ENCODE data around the gene DHX15.
"Not testable (repeated sequence)": the region's sequence is repeated elsewhere in the genome, so short reads cannot be mapped to it uniquely, and the experiment has no call there.

The DHX15 gene

GRCh38 chr4:24513718-24514117 is 70.6 kb downstream of the DHX15 start:
- no peaks in the 10 kb centered on the region for H3K27me3 ChIP-seq (ENCODE audit: low read depth)
- H3K36me3 ChIP-seq (replicated peaks): peaks cover 16% of the 10 kb centered on the region
- H3K9me3 ChIP-seq: no peaks in the 10 kb centered on the region
- H3K4me3 ChIP-seq: no peak overlapping the region
- in situ Hi-C loops (cut with MboI; ENCODE audit: low sequenced_read_pairs): no loop called here
- no peak for DNase-seq (ENCODE audit: low spot score in 2 of 2)
- no peaks in the 10 kb centered on the region for H3K4me1 ChIP-seq

- H3K4me3 ChIP-seq: no peak overlapping the region
- H3K27me3 ChIP-seq (ENCODE audit: low read depth): no peaks in the 10 kb centered on the region
- no peaks in the 10 kb centered on the region for H3K9me3 ChIP-seq
- DNase-seq (ENCODE audit: low spot score in 2 of 2): no peak
- no peaks in the 10 kb centered on the region for H3K4me1 ChIP-seq
- in situ Hi-C loops (cut with MboI; ENCODE audit: low sequenced_read_pairs): no loop called here
- no peaks in the 10 kb centered on the region; the same call in none of the 2 replicates for H3K36me3 ChIP-seq (replicated peaks)
Measured at GRCh38 chr4:24511371-24512063, 72.8 kb downstream of the DHX15 start.

- in situ Hi-C loops (cut with MboI; ENCODE audit: low sequenced_read_pairs): no loop called here
- no peaks in the 10 kb centered on the region for H3K27me3 ChIP-seq (ENCODE audit: low read depth)
Measured at GRCh38 chr4:24510091-24510490, 74.3 kb downstream of the DHX15 start.

GRCh38 chr4:24508541-24508940 is 75.8 kb downstream of the DHX15 start:
- no peaks in the 10 kb centered on the region for H3K9me3 ChIP-seq
- H3K4me1 ChIP-seq: no peaks in the 10 kb centered on the region
- H3K27me3 ChIP-seq (ENCODE audit: low read depth): no peaks in the 10 kb centered on the region
- H3K4me3 ChIP-seq: no peak overlapping the region
- H3K36me3 ChIP-seq (replicated peaks): no peaks in the 10 kb centered on the region; the same call in none of the 2 replicates
- no peak for DNase-seq (ENCODE audit: low spot score in 2 of 2)
- in situ Hi-C loops (cut with MboI; ENCODE audit: low sequenced_read_pairs): no loop called here

More at GRCh38 chr4:24510091-24510490, 74.3 kb downstream of the DHX15 start:
- H3K4me3 ChIP-seq: no peak overlapping the region
- no peak for DNase-seq (ENCODE audit: low spot score in 2 of 2)
- H3K36me3 ChIP-seq (replicated peaks): no peaks in the 10 kb centered on the region; the same call in none of the 2 replicates
- H3K9me3 ChIP-seq: no peaks in the 10 kb centered on the region
- no peaks in the 10 kb centered on the region for H3K4me1 ChIP-seq

GRCh38 chr4:24507439-24507838 is 76.9 kb downstream of the DHX15 start:
- in situ Hi-C loops (cut with MboI; ENCODE audit: low sequenced_read_pairs): no loop called here

GRCh38 chr4:24503090-24503489 is 81.3 kb downstream of the DHX15 start:
- DNase-seq (ENCODE audit: low spot score in 2 of 2); in situ Hi-C loops (cut with MboI; ENCODE audit: low sequenced_read_pairs): not testable (repeated sequence)

More at GRCh38 chr4:24507439-24507838, 76.9 kb downstream of the DHX15 start:
- Histone ChIP-seq H3K4me1 (no peaks in the 10 kb centered on the region), H3K36me3 (replicated peaks) (no peaks in the 10 kb centered on the region; the same call in none of the 2 replicates), H3K27me3 (ENCODE audit: low read depth) (no peaks in the 10 kb centered on the region), H3K4me3 (no peak overlapping the region), H3K9me3 (no peaks in the 10 kb centered on the region)
- no peak for DNase-seq (ENCODE audit: low spot score in 2 of 2)

GRCh38 chr4:24497221-24497620 is 87.1 kb downstream of the DHX15 start:
- Histone ChIP-seq H3K36me3 (replicated peaks) (no peaks in the 10 kb centered on the region), H3K4me3 (no peak overlapping the region), H3K9me3 (no peaks in the 10 kb centered on the region), H3K4me1 (no peaks in the 10 kb centered on the region), H3K27me3 (ENCODE audit: low read depth) (no peaks in the 10 kb centered on the region)
- DNase-seq (ENCODE audit: low spot score in 2 of 2): no peak
- in situ Hi-C loops (cut with MboI; ENCODE audit: low sequenced_read_pairs): loop anchor here (25.0 kb wide), 1 partner anchor 640 kb away; no protein-coding TSS in a partner anchor

More at GRCh38 chr4:24503090-24503489, 81.3 kb downstream of the DHX15 start:
- not testable (repeated sequence) for H3K9me3 ChIP-seq; H3K4me3 ChIP-seq; H3K36me3 ChIP-seq (replicated peaks); H3K4me1 ChIP-seq; H3K27me3 ChIP-seq (ENCODE audit: low read depth)

GRCh38 chr4:24496597-24496996 is 87.8 kb downstream of the DHX15 start:
- Histone ChIP-seq H3K27me3 (ENCODE audit: low read depth) (no peaks in the 10 kb centered on the region), H3K36me3 (replicated peaks) (no peaks in the 10 kb centered on the region), H3K4me3 (no peak overlapping the region), H3K9me3 (no peaks in the 10 kb centered on the region), H3K4me1 (no peaks in the 10 kb centered on the region)
- DNase-seq (ENCODE audit: low spot score in 2 of 2): no peak
- in situ Hi-C loops (cut with MboI; ENCODE audit: low sequenced_read_pairs): loop anchor here (25.0 kb wide), 1 partner anchor 641 kb away; no protein-coding TSS in a partner anchor

GRCh38 chr4:24495388-24495787 is 89.0 kb downstream of the DHX15 start:
- H3K4me1 ChIP-seq: no peaks in the 10 kb centered on the region
- in situ Hi-C loops (cut with MboI; ENCODE audit: low sequenced_read_pairs): loop anchor here (25.0 kb wide), 1 partner anchor 642 kb away; no protein-coding TSS in a partner anchor

GRCh38 chr4:24489870-24490269 is 94.5 kb downstream of the DHX15 start:
- no peaks in the 10 kb centered on the region for H3K9me3 ChIP-seq
- no peak for DNase-seq (ENCODE audit: low spot score in 2 of 2)
- in situ Hi-C loops (cut with MboI; ENCODE audit: low sequenced_read_pairs): loop anchor here (10.0 to 25.0 kb wide), 2 partner anchors 495 to 647 kb away; no protein-coding TSS in a partner anchor

More at GRCh38 chr4:24495388-24495787, 89.0 kb downstream of the DHX15 start:
- no peaks in the 10 kb centered on the region for H3K27me3 ChIP-seq (ENCODE audit: low read depth)
- H3K36me3 ChIP-seq (replicated peaks): no peaks in the 10 kb centered on the region
- no peak for DNase-seq (ENCODE audit: low spot score in 2 of 2)
- H3K9me3 ChIP-seq: no peaks in the 10 kb centered on the region
- H3K4me3 ChIP-seq: no peak overlapping the region

GRCh38 chr4:24488399-24489164 is 95.8 kb downstream of the DHX15 start:
- no peaks in the 10 kb centered on the region for H3K36me3 ChIP-seq (replicated peaks)
- no peak overlapping the region for H3K4me3 ChIP-seq
- no peaks in the 10 kb centered on the region for H3K27me3 ChIP-seq (ENCODE audit: low read depth)
- DNase-seq (ENCODE audit: low spot score in 2 of 2): peak; percentile 54 to 89
- no peaks in the 10 kb centered on the region for H3K9me3 ChIP-seq
- in situ Hi-C loops (cut with MboI; ENCODE audit: low sequenced_read_pairs): loop anchor here (10.0 to 25.0 kb wide), 2 partner anchors 496 to 649 kb away; no protein-coding TSS in a partner anchor
- H3K4me1 ChIP-seq: no peaks in the 10 kb centered on the region

More at GRCh38 chr4:24489870-24490269, 94.5 kb downstream of the DHX15 start:
- Histone ChIP-seq H3K36me3 (replicated peaks) (no peaks in the 10 kb centered on the region), H3K4me3 (no peak overlapping the region), H3K4me1 (no peaks in the 10 kb centered on the region), H3K27me3 (ENCODE audit: low read depth) (no peaks in the 10 kb centered on the region)

- in situ Hi-C loops (cut with MboI; ENCODE audit: low sequenced_read_pairs): loop anchor here (10.0 to 25.0 kb wide), 2 partner anchors 502 to 654 kb away; no protein-coding TSS in a partner anchor
- H3K9me3 ChIP-seq: no peaks in the 10 kb centered on the region
- H3K4me1 ChIP-seq: no peaks in the 10 kb centered on the region
- H3K27me3 ChIP-seq (ENCODE audit: low read depth): no peaks in the 10 kb centered on the region
- DNase-seq (ENCODE audit: low spot score in 2 of 2): no peak
- no peaks in the 10 kb centered on the region for H3K36me3 ChIP-seq (replicated peaks)
- H3K4me3 ChIP-seq: no peak overlapping the region
Measured at GRCh38 chr4:24482871-24483270, 101.5 kb downstream of the DHX15 start.

- Histone ChIP-seq H3K36me3 (replicated peaks) (no peaks in the 10 kb centered on the region), H3K4me3 (no peak overlapping the region), H3K9me3 (no peaks in the 10 kb centered on the region), H3K27me3 (ENCODE audit: low read depth) (peaks cover 2% of the 10 kb centered on the region; the same call in 1 of the 2 replicates), H3K4me1 (no peaks in the 10 kb centered on the region)
- peak in 1 of 2 experiments; percentile 13 for DNase-seq (ENCODE audit: low spot score in 2 of 2)
- in situ Hi-C loops (cut with MboI; ENCODE audit: low sequenced_read_pairs): loop anchor here (25.0 kb wide), 1 partner anchor 659 kb away; no protein-coding TSS in a partner anchor
Measured at GRCh38 chr4:24477919-24478318, 106.4 kb downstream of the DHX15 start.
